Measurements from ENCODE around the gene HTT.

GRCh38 chr4:3082925-3083515 is 8.5 kb downstream of the HTT start:
- TF ChIP-seq EZH2 (IDR thresholded peaks at IDR 0.05), result no peak
- no peak for TF ChIP-seq POLR2AphosphoS5 (IDR thresholded peaks at IDR 0.05; ENCODE audit: borderline replicate concordance, low read depth, low read length)
- no peak for TF ChIP-seq FOXP2 (optimal IDR thresholded peaks at IDR 0.05; ENCODE audit: control extremely low read depth, extremely low read length, insufficient read depth)
